Measurements from ENCODE around the gene CDC27.
"Not testable (repeated sequence)": the region's sequence is repeated elsewhere in the genome, so short reads cannot be mapped to it uniquely, and the experiment has no call there.

CDC27 gene

GRCh38 chr17:47197821-47198220, 8.7 kb upstream of the CDC27 start:
- DNase-seq (ENCODE audit: low read depth in 2 of 2), result no peak

- no peak for DNase-seq (ENCODE audit: low read depth in 2 of 2)
These were observed 4.9 kb upstream of the CDC27 start for GRCh38 chr17:47193931-47194511.

GRCh38 chr17:47192554-47192953, 3.5 kb upstream of the CDC27 start:
- no peak for DNase-seq (ENCODE audit: low read depth in 2 of 2)

- no peak for DNase-seq (ENCODE audit: low read depth in 2 of 2)
These were observed 1.7 kb upstream of the CDC27 start for GRCh38 chr17:47190770-47191169.

- DNase-seq (ENCODE audit: low read depth in 2 of 2), result no peak
These were observed 1.1 kb upstream of the CDC27 start for GRCh38 chr17:47190243-47190642.

GRCh38 chr17:47189732-47190237, 690 bp upstream of the CDC27 start:
- no peak for DNase-seq (ENCODE audit: low read depth in 2 of 2)

GRCh38 chr17:47188271-47188875, 722 bp downstream of the CDC27 start:
- no peak for DNase-seq (ENCODE audit: low read depth in 2 of 2)

- no peak for DNase-seq (ENCODE audit: low read depth in 2 of 2)
These were observed 4.4 kb downstream of the CDC27 start for GRCh38 chr17:47184681-47185080.

- not testable (repeated sequence) for DNase-seq (ENCODE audit: low read depth in 2 of 2)
These were observed 8.1 kb downstream of the CDC27 start for GRCh38 chr17:47180988-47181387.

- no peak for DNase-seq (ENCODE audit: low read depth in 2 of 2)
These were observed 8.8 kb downstream of the CDC27 start for GRCh38 chr17:47180337-47180736.

- no peak for DNase-seq (ENCODE audit: low read depth in 2 of 2)
These were observed 10.0 kb downstream of the CDC27 start for GRCh38 chr17:47179141-47179540.

- DNase-seq (ENCODE audit: low read depth in 2 of 2), result no peak
These were observed 11.8 kb downstream of the CDC27 start for GRCh38 chr17:47177261-47177660.

GRCh38 chr17:47176389-47176826, 12.7 kb downstream of the CDC27 start:
- DNase-seq (ENCODE audit: low read depth in 2 of 2), result no peak

GRCh38 chr17:47174823-47175222, 14.3 kb downstream of the CDC27 start:
- not testable (repeated sequence) for DNase-seq (ENCODE audit: low read depth in 2 of 2)

- DNase-seq (ENCODE audit: low read depth in 2 of 2), result no peak
These were observed 16.2 kb downstream of the CDC27 start for GRCh38 chr17:47172696-47173565.

- no peak for DNase-seq (ENCODE audit: low read depth in 2 of 2)
These were observed 18.4 kb downstream of the CDC27 start for GRCh38 chr17:47170710-47171109.

- DNase-seq (ENCODE audit: low read depth in 2 of 2), result not testable (repeated sequence)
These were observed 20.2 kb downstream of the CDC27 start for GRCh38 chr17:47168896-47169295.

- DNase-seq (ENCODE audit: low read depth in 2 of 2), result not testable (repeated sequence)
These were observed 22.2 kb downstream of the CDC27 start for GRCh38 chr17:47166854-47167253.

- DNase-seq (ENCODE audit: low read depth in 2 of 2), result no peak
These were observed 24.0 kb downstream of the CDC27 start for GRCh38 chr17:47165137-47165536.

- no peak for DNase-seq (ENCODE audit: low read depth in 2 of 2)
These were observed 24.8 kb downstream of the CDC27 start for GRCh38 chr17:47164263-47164662.

- DNase-seq (ENCODE audit: low read depth in 2 of 2), result no peak
These were observed 27.0 kb downstream of the CDC27 start for GRCh38 chr17:47162013-47162622.

GRCh38 chr17:47159315-47159714, 29.8 kb downstream of the CDC27 start:
- DNase-seq (ENCODE audit: low read depth in 2 of 2), result no peak

Measured in stimulated activated CD8-positive, alpha-beta memory T cell treated with anti-CD3 and anti-CD28 coated beads, Interleukin-7, amount 100 ng/mL, for 1 hour (primary cell).